HG03442 (cell line): Measurements from ENCODE around the gene KLHL25.

Experiments used
- ATAC-seq: cut with Tn5 transposase; IDR thresholded peaks from one replicate; pipeline ENCODE4 v1.9.1; 2021; ENCODE audit warnings: mild to moderate bottlenecking, moderate library complexity; ENCODE audit not compliant: unreplicated experiment

Gene KLHL25

DNA sequence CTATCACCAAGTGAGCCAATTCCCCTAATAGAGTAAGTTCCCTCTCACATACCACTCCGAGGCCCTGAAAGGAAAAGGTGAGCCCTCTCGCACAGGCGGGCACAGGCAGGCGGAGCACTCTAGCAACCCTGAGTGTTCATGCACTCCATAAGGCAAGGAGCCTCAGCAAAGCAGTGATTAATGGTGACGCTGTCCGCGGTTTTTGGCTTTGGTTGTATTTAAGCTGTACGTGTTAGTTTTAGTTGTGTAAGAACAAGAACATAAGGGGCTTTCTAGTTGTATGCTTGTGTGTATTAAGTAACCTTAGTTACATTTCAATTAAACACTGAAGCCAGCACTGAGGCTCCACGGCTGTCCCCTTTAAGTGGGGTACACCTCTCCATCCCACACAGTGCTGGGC lies 33.1 kb downstream of the KLHL25 start:
- ATAC-seq, result no peak

DNA sequence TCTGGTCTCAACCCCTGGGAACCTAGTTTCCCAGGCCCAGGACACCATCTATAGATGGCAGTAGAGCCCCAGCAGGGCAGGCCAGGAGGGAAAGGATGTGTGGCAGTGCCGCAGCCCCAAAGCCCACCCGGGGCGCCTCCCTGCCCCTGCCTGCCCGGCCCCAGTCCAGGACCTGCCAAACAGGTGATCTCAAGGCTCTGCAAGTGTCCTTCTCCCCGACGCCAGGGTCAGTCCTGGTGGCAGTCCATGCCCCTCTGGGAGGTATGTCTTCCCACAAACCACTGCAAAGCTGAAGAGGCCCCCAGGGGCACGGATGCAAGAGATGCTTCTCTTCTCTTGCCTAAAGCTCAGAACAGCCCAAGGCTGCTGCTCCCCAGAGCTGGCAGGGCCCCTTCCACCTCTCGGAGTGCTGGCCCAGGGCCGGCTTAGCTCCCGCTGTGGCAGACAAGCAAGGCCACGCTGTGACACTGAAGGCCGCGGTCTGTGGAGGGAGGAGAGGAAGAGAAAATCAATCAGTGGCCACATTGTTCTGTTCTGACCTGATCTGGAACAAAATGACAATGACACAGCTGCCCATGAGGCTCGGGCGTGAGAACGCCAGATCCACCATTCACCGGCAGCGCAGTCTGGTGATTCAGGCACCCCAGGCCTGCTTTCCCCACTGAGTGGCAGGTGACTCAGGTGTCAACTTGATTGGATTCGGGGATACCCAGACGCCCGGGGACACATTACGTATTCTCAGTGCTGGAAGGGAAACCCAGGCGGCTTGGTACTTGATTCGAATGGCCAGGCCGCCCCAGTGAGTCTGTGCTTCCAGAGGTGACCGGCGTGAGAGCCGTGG lies 34.0 kb downstream of the KLHL25 start:
- no peak for ATAC-seq

DNA sequence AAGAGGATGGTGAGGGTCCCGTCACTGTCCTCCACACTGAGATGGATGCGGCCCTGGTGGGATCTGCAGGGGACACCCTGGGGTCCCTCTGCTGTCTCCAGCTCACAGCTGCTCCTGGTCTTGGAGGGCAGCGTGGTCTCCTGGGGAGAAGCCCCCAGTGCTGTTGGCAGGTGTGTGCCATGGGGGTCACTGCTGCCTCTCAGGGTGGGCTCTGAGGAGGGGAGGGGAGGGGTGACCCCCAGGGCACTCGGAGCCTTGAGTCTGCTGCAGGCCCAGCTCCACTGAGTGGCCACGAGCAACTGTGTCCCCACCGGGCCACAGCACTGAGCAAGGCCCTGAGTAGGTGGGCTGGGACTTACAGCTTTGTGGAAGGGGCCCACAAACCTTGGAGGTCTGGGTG lies 34.7 kb downstream of the KLHL25 start:
- ATAC-seq, result no peak

DNA sequence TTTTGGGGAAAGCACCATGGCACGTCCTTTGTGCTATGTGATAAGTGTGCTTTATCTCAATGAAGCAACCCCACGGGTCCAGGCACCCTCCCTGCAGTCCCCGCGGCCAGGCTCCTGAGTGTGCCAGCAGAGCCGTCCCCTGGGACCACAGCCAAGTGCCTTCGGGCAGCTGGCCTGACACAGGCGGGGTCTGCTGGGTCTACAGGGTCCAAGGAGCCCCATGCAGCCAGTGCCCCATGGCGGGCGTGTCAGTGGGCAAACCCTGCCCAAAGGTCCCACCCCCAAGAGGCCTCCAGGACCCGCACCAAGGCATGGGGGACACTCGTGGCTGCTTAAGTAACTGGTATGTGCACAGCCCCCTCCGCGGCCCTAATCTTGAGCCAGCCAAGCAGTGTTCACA lies 35.3 kb downstream of the KLHL25 start:
- ATAC-seq, result no peak

DNA sequence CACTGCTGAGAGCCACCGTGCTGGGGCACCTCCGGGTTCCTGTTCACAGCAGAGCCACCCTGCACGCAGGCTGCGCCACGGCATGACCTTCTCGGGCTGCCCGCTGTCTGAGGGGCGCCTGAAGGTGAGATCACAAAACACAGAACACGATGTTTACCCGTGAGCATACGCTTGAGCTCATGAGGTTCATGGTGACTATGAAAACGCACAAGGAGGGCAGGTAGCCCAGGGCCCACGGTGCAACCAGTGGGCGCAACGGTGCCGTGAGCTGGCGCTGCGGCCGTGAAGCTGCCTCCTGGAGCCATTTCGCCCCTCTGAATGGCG lies 36.1 kb downstream of the KLHL25 start:
- no peak for ATAC-seq

DNA sequence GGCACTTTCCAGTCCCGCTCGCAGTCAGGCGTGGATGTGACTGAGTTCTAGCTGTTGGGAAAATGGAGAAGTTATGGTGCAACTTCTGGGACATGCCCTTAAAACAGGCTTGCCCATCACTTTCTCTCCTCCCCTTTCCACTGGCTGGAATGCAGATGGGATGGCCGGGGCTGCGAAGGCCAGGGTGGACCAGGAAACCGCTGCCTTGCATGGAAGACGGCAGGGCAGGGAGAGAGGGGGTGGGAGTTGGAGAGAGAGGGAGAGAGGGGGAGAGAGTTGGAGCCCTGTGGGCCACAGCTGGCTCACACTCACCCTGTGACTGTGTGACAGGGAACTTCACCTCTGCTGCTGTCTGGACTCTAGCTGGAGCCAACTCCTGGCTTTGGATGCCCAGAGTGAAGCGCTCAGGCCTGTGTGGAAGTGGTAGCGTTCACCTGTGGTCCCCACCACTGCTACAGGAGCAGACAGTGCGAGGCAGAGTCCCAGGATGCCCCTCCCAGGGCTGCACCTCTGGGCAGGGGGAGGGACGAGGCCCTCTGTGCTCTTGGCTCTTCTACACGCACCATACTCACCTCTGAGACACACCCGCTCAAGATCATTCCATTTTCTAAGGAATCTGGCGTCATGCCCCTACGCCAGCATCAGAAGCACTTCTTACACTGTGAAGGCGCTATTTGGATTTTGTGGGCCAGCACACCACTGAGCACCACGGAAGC lies 36.6 kb downstream of the KLHL25 start:
- no peak for ATAC-seq

DNA sequence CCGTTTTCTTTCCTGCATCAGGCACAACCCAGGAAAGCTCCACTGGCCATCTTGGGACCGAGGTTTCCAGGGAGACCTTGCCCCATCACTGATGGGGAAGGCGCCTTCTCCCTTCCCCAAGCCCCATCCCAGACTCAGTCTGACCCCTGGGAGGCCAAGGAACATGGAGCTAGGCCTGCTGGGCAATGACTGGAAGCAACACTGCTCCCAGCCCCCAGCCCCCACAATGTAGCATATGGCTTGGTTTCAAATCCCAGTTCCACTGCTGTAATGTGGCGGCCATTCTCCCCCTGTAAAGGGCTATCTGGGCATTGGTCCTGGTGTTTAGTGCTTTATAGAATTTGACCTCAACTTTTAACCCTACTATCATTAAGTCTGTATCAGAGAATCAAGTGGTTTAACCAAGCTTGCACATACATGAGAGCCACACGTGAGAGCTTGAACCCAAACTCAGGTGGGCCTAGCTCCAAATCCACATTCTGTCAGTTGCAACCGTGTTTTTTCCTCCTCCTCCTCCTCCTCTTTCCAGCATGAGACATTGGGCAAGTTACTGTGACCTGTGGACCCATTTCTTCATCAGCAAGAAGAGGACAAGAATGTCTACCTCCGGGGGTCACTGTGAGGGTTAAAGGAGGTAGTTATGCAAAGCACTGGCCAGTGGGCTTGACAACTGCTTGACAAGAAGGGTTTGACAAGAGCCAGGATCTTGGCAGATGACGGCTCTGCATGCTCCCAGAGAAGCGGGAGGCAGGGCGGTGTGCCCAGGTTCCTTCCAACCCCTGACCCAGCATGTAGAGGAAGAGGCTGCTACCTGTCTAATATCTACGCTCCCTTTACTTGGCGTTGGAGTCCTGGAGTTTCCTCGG lies 37.4 kb downstream of the KLHL25 start:
- ATAC-seq, result no peak

DNA sequence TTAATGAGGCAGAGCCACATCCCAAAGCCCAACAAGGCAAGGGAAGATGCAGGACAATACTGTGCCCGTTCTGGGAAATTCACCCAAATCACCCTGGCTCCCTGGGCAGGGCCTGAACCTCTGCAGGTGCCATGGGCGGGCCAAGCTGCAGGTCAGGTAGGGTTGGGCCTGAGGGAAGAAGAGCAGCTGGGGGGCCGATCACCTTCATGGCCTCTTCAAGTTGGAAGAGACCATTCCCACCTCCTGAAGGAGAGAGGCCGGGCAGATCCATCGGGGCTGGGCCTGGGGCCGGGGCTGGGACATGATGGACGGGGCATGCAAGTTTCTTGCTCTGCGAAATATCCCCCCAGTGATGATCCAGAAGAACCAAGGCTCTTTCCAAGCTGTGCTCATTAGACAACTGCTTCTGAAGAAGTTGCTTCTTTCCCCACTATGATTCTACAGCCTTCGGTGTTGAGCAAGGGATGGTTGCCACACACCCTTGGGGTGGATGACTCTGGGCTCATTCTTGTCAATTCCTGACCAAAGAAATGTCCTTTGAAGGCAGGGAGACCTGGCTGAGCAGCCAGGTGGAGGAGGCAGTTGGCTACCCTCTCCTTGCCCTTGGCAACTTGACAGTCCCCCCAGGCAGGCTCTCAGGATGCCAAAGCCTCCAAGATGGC lies 38.2 kb downstream of the KLHL25 start:
- ATAC-seq, result no peak

DNA sequence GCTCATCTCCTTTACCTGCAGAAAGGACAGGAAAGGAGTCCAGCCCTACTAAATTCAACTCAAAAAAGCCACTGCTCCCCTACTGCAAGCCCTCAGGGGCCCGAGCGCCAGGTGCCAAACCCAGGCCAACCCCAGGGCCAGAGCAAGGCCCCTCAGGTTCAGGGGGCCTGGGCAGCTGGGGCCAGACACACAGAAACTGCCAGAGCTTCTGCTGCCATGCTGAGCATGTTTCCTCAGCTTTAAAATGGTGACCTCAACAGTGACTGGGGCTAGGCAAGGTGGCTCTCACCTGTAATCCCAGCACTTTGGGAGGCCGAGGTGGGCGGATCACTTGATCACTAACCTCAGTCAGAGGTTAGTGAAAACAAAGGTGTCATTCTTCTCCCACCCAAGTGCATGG lies 38.8 kb downstream of the KLHL25 start:
- no peak for ATAC-seq

DNA sequence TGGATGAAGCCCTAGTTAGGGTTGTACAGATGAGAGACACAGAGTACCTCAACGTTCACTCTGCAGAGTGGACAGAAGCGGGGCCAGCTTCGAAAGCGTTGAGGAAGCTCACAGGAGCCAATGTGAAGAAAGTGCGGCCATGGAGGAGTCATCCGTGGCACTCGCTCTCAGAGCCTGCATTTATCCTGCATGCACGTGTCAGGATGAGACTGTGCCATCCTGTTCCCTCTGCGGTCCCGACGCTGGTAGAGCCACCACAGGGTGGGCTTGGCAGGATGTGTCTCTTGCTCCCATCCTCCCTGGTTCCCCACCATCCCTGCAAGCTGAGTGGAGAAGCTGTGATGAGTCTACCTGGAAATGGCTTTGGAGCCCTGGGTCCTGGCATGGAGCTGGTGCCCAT lies 39.3 kb downstream of the KLHL25 start:
- no peak for ATAC-seq

DNA sequence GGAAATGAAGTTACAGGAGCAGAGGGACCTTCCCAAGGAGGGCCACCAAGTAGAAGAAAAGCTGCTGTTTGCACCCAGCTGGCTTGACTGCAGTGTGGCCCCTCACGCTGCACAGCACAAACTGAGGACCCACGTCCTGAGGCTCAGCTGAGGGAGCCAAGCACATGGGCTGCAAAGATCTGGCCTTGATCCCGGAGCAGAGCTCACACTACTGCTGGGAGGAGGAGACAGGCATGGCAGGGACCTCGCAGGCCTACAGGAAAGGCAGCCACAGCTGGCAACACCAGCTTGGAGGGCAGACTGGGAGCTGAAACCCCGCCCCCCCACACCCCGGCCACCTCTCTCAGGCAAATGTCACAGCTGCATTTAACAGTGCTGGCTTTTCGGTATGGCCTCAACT lies 39.7 kb downstream of the KLHL25 start:
- ATAC-seq, result no peak

DNA sequence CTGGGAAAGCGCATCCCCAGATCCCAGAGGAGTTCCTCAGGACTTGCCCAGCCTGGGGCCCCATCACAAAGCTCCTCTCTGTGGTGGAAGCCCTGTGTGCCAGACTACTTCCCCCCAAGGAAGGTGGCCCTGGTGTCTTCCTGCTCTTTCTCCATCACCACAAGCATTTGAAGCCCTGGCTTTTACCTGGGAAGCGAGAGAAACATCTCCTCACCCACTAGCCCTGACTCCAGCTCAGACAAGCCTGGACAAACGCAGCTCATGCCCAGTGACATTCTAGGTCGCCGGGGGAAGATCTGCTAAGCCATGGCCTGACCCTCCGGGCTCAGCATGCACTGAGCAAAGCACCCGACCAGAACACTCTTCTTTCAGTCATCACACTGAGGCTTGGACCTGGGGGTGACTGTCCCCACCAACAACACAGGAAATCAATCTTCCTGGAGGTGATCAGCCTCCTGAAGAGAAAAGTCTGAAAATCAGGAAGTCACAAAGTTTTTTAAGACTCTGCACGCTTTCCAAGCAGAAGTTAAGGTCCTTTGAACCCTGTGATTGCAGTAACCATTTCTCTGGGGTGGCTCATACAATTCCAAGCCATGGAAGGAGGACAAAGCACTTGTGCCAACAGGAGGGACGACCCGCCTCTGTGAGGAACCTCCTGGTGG lies 40.8 kb downstream of the KLHL25 start:
- ATAC-seq, result no peak

DNA sequence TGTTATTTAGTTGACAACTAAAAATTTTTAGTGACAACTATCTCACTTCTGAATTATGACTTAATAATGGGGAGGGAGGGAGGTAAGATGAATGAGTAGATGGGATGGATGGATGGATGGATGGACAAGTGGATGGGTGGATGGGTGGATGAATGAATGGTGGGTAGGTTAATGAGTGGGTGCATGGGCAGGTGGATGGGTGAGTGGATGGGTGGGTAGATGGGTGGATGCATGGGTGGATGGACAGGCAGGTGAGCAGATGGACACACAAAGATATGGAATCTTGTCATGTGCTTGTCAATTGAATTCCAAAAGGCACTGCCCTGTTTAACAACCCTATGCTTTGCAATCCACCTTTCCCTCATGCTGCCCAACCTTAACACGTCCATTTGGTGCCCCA lies 41.5 kb downstream of the KLHL25 start:
- no peak for ATAC-seq

DNA sequence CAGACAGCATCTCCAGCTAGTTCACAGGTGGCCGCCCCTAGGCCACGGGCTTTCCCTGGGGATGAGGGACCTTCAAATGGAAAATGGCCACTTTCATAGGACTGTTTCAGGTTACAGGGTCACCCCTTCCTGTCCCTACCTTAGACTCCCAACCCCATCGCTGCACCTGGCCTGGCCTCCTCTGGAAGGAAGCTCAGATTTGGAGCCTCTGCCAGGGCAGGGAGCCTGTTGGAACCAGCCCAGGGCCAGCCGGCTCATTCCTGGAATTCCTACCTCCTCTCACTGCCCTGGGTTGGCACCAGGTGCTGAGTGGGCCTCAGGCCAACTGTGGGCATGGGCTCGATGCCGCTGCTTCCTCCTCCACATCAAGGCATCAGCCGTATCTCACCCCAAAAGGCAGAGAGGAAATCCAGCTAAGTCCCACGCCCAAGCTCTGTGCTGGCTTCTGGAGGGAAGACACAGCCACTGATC lies 42.2 kb downstream of the KLHL25 start:
- no peak for ATAC-seq

DNA sequence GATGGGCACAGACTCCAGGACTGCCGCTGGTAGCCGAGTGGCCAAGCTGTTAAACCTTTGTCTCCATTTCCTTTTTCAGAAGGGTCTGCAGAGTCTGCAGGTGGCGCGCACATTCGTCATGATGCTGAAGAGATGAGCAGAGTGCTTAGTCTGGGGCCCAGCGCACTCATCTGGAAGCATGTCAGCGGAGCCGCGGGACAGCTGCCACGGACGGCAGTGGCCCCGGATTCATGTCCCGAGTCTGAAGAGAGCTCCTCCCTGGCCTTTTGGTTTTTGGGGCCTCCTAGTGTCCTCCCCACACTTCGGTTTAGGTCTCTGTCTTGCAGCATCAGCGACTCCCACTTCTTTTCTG lies 42.6 kb downstream of the KLHL25 start:
- no peak for ATAC-seq

DNA sequence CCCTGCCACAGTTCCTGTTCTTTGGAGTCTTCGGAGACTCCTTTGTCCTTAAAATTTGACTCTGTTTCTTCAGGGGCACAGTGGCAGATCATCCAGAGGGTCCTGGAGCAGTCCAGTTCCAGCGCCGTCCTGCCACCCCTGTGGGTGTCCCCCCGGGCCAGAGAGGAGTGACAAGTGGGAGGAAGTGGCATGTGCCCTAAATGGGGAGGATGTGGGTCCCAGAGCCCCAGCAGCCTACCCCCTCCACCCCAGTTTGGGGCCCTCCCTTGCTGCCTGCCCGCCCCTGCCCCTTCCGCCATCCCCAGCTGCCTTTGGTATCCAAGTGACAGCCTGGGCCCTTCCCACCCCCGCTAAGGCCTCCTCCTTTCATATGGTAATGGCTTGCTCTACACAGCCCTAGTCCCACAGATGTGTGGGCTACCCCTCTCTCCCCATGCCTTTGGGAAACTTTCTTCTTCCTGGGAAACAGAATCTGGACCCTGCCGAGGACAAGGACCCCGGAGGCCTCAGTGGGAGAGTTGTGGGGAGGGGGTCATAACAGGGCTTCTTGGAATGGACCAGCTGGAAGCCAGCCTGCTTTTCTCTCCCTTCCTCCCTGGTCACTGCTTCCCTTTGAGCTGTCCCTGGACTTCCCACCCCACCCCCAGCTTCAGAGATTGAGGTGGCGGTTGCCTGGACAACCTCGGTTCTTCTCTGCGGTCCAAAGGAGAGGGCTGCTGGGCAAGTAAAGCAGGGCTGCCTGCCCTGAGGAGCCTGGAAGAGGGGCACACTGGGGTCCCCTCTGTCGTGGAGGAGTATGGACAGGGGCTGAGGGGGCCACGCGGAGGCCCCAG lies 43.2 kb downstream of the KLHL25 start:
- ATAC-seq, result no peak

DNA sequence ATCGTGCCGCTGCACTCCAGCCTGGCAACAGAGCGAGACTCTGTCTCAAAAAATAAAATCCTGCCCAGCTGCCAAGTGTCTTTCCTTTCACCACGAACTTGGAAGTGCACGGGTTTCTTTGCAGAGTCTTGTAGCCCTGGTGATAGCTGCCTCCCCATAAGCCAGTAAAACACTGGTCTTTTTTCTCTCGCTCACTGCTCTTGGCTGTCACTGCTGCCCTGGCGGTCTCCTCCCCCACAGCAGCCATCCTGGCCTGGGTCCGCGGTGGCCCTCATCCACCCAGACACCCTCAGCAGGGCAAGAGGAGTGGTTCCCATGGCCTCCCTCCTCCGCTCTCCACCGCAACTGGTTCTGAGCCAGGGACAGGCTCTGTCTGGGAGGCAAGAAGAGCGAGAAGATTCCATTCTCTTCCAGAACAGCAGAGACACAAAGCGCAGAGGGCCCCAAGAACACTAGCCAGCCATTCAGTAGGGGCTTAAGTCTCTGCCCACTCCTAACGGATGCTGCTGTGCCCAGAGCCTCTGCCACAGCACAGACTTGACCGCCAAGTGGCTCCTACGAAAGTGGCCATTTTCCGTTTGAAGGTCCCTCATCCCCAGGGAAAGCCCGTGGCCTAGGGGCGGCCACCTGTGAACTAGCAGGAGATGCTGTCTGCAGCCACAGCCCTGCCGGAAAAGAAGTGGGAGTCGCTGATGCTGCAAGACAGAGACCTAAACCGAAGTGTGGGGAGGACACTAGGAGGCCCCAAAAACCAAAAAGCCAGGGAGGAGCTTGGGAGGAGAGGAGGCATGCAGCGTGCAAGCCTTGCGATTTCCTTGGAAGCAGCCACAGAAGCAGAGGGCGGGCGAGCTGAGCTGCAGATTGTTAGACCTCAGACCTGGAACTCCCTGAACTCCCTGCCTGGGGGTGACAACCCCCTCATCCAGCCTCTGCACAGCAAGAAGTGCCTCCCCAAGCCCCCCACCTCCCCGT lies 44.1 kb downstream of the KLHL25 start:
- ATAC-seq, result no peak
